Astrocyte of the cerebellum (primary cell): Measurements from ENCODE around the gene CACNG4.

ENCODE experiments used
- DNase-seq: peaks from one replicate; pipeline ENCODE4 v3.0.0-alpha.2; 2011; ENCODE audit warnings: low read depth
- H3K4me3 ChIP-seq: 2 replicates; pipeline ENCODE4 v1.5.1; 2011; ENCODE audit warnings: mild to moderate bottlenecking, low read depth, low read length, moderate library complexity
- in situ Hi-C: cut with HindIII; loops from 2 replicates; pipeline ENCODE4 v1.10.0; 2017; ENCODE audit warnings: low sequenced_read_pairs
- TF ChIP-seq, protein P1 (sequence below): IDR thresholded peaks from 2 replicates; pipeline ENCODE4 v1.5.1; 2012; ENCODE audit warnings: low read length, low read depth, moderate library complexity, mild to moderate bottlenecking; ENCODE audit errors: missing control alignments

The CACNG4 gene

DNA sequence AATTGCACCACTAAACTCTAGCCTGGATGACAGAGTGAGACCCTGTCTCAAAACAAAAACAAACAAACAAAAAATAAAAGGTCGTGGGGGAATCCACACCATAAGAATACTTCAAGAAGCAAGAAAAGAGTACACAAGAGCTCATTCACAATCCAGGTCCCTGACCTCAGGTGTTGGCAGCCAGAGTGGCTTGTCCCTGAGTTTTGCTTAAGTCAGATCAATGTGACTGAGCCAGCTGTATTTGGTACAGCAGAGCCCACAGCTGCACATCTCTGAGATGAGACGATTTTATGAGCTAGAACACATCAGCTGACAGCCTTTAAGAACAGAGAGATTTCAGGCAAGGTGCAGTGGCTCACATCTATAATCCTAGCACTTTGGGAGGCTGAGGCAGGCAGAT lies 102.2 kb downstream of the CACNG4 start:
- no peak overlapping the region for H3K4me3 ChIP-seq
- in situ Hi-C loops, result no loop called here
- TF ChIP-seq, protein P1, sequence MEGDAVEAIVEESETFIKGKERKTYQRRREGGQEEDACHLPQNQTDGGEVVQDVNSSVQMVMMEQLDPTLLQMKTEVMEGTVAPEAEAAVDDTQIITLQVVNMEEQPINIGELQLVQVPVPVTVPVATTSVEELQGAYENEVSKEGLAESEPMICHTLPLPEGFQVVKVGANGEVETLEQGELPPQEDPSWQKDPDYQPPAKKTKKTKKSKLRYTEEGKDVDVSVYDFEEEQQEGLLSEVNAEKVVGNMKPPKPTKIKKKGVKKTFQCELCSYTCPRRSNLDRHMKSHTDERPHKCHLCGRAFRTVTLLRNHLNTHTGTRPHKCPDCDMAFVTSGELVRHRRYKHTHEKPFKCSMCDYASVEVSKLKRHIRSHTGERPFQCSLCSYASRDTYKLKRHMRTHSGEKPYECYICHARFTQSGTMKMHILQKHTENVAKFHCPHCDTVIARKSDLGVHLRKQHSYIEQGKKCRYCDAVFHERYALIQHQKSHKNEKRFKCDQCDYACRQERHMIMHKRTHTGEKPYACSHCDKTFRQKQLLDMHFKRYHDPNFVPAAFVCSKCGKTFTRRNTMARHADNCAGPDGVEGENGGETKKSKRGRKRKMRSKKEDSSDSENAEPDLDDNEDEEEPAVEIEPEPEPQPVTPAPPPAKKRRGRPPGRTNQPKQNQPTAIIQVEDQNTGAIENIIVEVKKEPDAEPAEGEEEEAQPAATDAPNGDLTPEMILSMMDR, result no peak
- no peak for DNase-seq

GRCh38 chr17:67067571-67068482 lies 103.3 kb downstream of the CACNG4 start:
- TF ChIP-seq, protein P1, result no peak
- no peak for DNase-seq
- H3K4me3 ChIP-seq, result no peak overlapping the region
- in situ Hi-C loops, result no loop called here

DNA sequence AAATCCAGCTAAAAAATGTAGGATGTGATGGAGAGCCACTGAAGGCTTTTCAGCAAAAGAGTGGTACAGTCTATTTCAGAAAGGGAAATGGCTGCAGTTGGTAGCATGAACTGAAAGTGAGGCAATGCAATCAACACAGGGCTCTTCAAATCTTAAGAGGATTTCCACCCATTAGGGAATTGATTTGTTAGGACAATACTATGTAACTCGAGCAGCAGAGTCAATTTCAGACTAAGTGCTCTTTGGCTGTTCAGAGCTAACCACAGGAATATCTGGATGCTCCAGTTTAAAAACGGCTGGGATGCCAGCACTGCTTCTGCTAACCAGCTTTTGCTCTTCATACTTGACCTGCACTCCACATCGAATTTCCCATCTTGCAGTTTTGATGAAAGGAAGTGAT lies 104.5 kb downstream of the CACNG4 start:
- TF ChIP-seq, protein P1, result no peak
- no peak overlapping the region for H3K4me3 ChIP-seq
- no peak for DNase-seq
- in situ Hi-C loops, result no loop called here

GRCh38 chr17:67069603-67070136 lies 105.2 kb downstream of the CACNG4 start:
- in situ Hi-C loops, result no loop called here
- no peak for DNase-seq
- TF ChIP-seq, protein P1, result no peak
- no peak overlapping the region for H3K4me3 ChIP-seq

- TF ChIP-seq, protein P1, result no peak
- in situ Hi-C loops, result no loop called here
- no peak overlapping the region for H3K4me3 ChIP-seq
- no peak for DNase-seq
These were observed 107.1 kb downstream of the CACNG4 start for GRCh38 chr17:67071595-67071994.

DNA sequence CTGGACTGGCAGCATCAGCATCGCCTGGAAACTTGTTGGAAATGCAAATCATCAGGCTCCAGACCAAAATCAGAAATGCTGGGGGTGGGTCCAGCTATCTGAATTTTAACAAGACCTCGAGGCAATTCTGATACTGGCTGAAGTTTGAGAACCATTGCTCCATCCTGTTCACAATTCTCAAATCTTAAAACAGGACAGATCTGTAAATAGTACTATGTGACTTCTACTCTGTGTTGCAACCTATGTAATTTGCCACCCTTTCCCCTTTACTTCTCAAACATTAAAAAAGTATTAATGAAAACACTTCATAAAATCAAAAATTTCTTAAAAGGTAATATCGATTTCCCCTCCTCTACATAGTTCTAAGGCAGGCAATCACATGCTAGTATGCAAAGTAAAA lies 108.4 kb downstream of the CACNG4 start:
- TF ChIP-seq, protein P1, result no peak
- in situ Hi-C loops, result no loop called here
- DNase-seq, result no peak
- H3K4me3 ChIP-seq, result no peak overlapping the region
